H54 (cell line): ENCODE data around the gene SMG9.
A peak's percentile ranks its signal among the peaks of the same experiment; 100 is the strongest.

Experiments
- DNase-seq: peaks from one replicate; pipeline ENCODE4 v3.0.0; 2011; ENCODE audit warnings: low spot score, mixed read lengths; ENCODE audit not compliant: insufficient read length
- FAIRE-seq: peaks from 3 replicates; lab custom pipeline; 2011; peaks lifted over from hg19 to GRCh38; lab: Jason Lieb, UNC
- POLR2A ChIP-seq: IDR thresholded peaks from 2 replicates; pipeline ENCODE4 v1.6.1; 2011; ENCODE audit warnings: low read depth, mild to moderate bottlenecking, low read length

SMG9 gene

GRCh38 chr19:43759515-43759914 is 4.8 kb upstream of the SMG9 start:
- TF ChIP-seq POLR2A: no peak
- peak; percentile 52 for FAIRE-seq
- peak; percentile 72 for DNase-seq

GRCh38 chr19:43755256-43755801 is 567 bp upstream of the SMG9 start:
- TF ChIP-seq POLR2A: no peak
- FAIRE-seq: no peak
- DNase-seq: no peak

- DNase-seq: no peak
- no peak for TF ChIP-seq POLR2A
- FAIRE-seq: no peak
Observed at GRCh38 chr19:43754253-43754502, 584 bp downstream of the SMG9 start.

- TF ChIP-seq POLR2A: no peak
- FAIRE-seq (no peak), DNase-seq (no peak)
Observed at GRCh38 chr19:43752287-43752875, 2.4 kb downstream of the SMG9 start.

- DNase-seq (no peak), FAIRE-seq (no peak)
- TF ChIP-seq POLR2A: no peak
Observed at GRCh38 chr19:43751466-43752220, 3.1 kb downstream of the SMG9 start.

- DNase-seq (no peak), FAIRE-seq (no peak)
- TF ChIP-seq POLR2A: no peak
Observed at GRCh38 chr19:43749898-43750297, 4.9 kb downstream of the SMG9 start.

- FAIRE-seq: no peak
Observed at GRCh38 chr19:43749152-43749551, 5.6 kb downstream of the SMG9 start.

GRCh38 chr19:43748685-43749084 is 6.1 kb downstream of the SMG9 start:
- FAIRE-seq (no peak), DNase-seq (no peak)
- TF ChIP-seq POLR2A: no peak

More at GRCh38 chr19:43749152-43749551, 5.6 kb downstream of the SMG9 start:
- no peak for DNase-seq
- no peak for TF ChIP-seq POLR2A

- FAIRE-seq (no peak), DNase-seq (no peak)
- TF ChIP-seq POLR2A: no peak
Observed at GRCh38 chr19:43748205-43748594, 6.6 kb downstream of the SMG9 start.

GRCh38 chr19:43747557-43748204 is 7.1 kb downstream of the SMG9 start:
- TF ChIP-seq POLR2A: no peak
- DNase-seq (no peak), FAIRE-seq (no peak)

GRCh38 chr19:43743059-43743458 is 11.7 kb downstream of the SMG9 start:
- no peak for DNase-seq
- TF ChIP-seq POLR2A: no peak
- no peak for FAIRE-seq

- FAIRE-seq: no peak
- no peak for TF ChIP-seq POLR2A
- DNase-seq: no peak
Observed at GRCh38 chr19:43741075-43741825, 13.5 kb downstream of the SMG9 start.

GRCh38 chr19:43739439-43740235 is 15.1 kb downstream of the SMG9 start:
- TF ChIP-seq POLR2A: no peak
- no peak for FAIRE-seq
- no peak for DNase-seq
